ENCODE data around the gene DCLK1. TPM values are rescaled to one million over a fixed set of nuclear protein-coding genes. Genes with fewer than 3 reads are reported as not detected.

The DCLK1 gene
- total RNA-seq, 1 donor from 2014 or later = 22.4 TPM

DNA sequence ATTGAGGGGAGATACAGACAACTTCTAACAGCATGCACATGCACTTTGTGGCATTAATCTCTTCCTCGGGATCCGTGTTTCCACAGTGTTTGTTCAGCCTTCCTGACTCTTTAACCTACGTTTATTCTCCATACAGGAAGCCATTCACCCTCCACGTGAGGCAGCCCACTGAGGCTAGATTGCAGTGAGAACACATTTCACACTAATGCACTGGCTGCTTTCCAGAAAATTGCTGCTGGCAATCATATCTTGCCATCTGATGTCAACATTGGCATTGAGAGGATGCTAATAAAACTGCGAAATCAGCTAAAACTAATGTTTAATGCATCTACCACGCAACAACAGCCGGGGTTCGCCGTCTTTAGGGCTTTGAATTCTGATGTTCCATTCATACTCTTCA lies 30.0 kb downstream of the DCLK1 start:
- Mint-ChIP-seq H3K9me3 (no peaks in the 10 kb centered on the region), H3K27me3 (ENCODE audit: low read depth) (no peaks in the 10 kb centered on the region), H3K27ac (ENCODE audit: unreplicated experiment) (no peak overlapping the region), H3K36me3 (ENCODE audit: low read depth) (peaks cover 4% of the 10 kb centered on the region), H3K4me1 (peaks cover 4% of the 10 kb centered on the region), H3K4me3 (no peak overlapping the region)
- TF ChIP-seq CTCF (conservative IDR thresholded peaks at IDR 0.05) = no peak
- no peak for DNase-seq (ENCODE audit: low read depth, low spot score)

- Mint-ChIP-seq H3K36me3 (ENCODE audit: low read depth) (peaks cover 4% of the 10 kb centered on the region), H3K27ac (ENCODE audit: unreplicated experiment) (no peak overlapping the region), H3K4me1 (peaks cover 4% of the 10 kb centered on the region), H3K4me3 (no peak overlapping the region), H3K27me3 (ENCODE audit: low read depth) (no peaks in the 10 kb centered on the region), H3K9me3 (no peaks in the 10 kb centered on the region)
- no peak for DNase-seq (ENCODE audit: low read depth, low spot score)
- TF ChIP-seq CTCF (conservative IDR thresholded peaks at IDR 0.05) = no peak
Observed at GRCh38 chr13:36098080-36098479, 33.1 kb downstream of the DCLK1 start.

- no peak for TF ChIP-seq CTCF (conservative IDR thresholded peaks at IDR 0.05)
- Mint-ChIP-seq H3K36me3 (ENCODE audit: low read depth) (peaks cover 4% of the 10 kb centered on the region), H3K27ac (ENCODE audit: unreplicated experiment) (no peak overlapping the region), H3K9me3 (peaks cover 4% of the 10 kb centered on the region), H3K4me3 (no peak overlapping the region), H3K27me3 (ENCODE audit: low read depth) (no peaks in the 10 kb centered on the region), H3K4me1 (no peaks in the 10 kb centered on the region)
- DNase-seq (ENCODE audit: low read depth, low spot score) = no peak
Observed at GRCh38 chr13:36096461-36097416, 34.4 kb downstream of the DCLK1 start.

DNA sequence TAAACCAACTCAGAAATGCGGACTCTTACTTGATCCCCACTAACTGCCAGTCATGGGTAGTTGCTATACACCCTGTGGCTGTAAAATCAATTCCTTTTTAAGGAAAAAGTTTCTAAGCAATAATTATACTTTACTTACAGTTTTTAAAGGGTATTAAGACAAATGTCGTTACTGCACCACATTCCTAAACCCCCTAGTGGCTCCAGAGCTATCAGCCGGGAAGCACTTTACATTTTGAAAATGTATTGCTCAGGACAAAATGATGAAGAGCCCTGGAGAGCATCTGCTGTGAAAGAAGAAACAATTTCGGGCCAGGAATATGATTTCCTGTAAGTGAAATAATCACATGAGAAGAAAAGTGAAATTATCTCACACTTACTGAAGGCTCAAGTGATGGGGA lies 36.7 kb downstream of the DCLK1 start:
- no peak for TF ChIP-seq CTCF (conservative IDR thresholded peaks at IDR 0.05)
- DNase-seq (ENCODE audit: low read depth, low spot score) = no peak
- Mint-ChIP-seq H3K9me3 (peaks cover 6% of the 10 kb centered on the region), H3K27me3 (ENCODE audit: low read depth) (no peaks in the 10 kb centered on the region), H3K27ac (ENCODE audit: unreplicated experiment) (no peak overlapping the region), H3K4me1 (no peaks in the 10 kb centered on the region), H3K36me3 (ENCODE audit: low read depth) (peaks cover 13% of the 10 kb centered on the region), H3K4me3 (no peak overlapping the region)

- TF ChIP-seq CTCF (conservative IDR thresholded peaks at IDR 0.05) = no peak
- Mint-ChIP-seq H3K36me3 (ENCODE audit: low read depth) (peaks cover 15% of the 10 kb centered on the region), H3K27ac (ENCODE audit: unreplicated experiment) (no peak overlapping the region), H3K9me3 (peaks cover 6% of the 10 kb centered on the region), H3K27me3 (ENCODE audit: low read depth) (no peaks in the 10 kb centered on the region), H3K4me3 (no peak overlapping the region), H3K4me1 (no peaks in the 10 kb centered on the region)
- no peak for DNase-seq (ENCODE audit: low read depth, low spot score)
Observed at GRCh38 chr13:36090592-36090991, 40.6 kb downstream of the DCLK1 start.
